ENCODE results near the gene CR2.

CR2 gene

GRCh38 chr1:207414606-207415108 is 39.5 kb upstream of the CR2 start:
- no peak for DNase-seq (ENCODE audit: low read depth, low spot score)
- no peak overlapping the region for H3K4me3 ChIP-seq (ENCODE audit: low read depth, low read length)
- POLR2A ChIA-PET = interaction anchor here (0.6 kb wide), 1 partner anchor 385 kb away, joined by 3 read pairs; no protein-coding TSS in a partner anchor
- CTCF ChIA-PET = interaction anchor here (1.6 kb wide), 1 partner anchor 10 kb away, joined by 8 read pairs; no protein-coding TSS in a partner anchor
- no peak for TF ChIP-seq CTCF (IDR thresholded peaks at IDR 0.05; ENCODE audit: insufficient read depth, low read length, missing control alignments)

- ChIA-PET POLR2A (no interaction called here), CTCF (interaction anchor here (1.0 to 1.3 kb wide), 3 partner anchors 13 to 333 kb away, joined by 3 read pairs; partner anchors contain the start of gene C4BPB)
- DNase-seq (ENCODE audit: low read depth, low spot score) = no peak
- TF ChIP-seq CTCF (IDR thresholded peaks at IDR 0.05; ENCODE audit: insufficient read depth, low read length, missing control alignments) = no peak
- no peak overlapping the region for H3K4me3 ChIP-seq (ENCODE audit: low read depth, low read length)
Observed at GRCh38 chr1:207417076-207417475, 37.1 kb upstream of the CR2 start.

- ChIA-PET POLR2A (no interaction called here), CTCF (interaction anchor here (1.2 kb wide), 1 partner anchor 334 kb away, joined by 3 read pairs; no protein-coding TSS in a partner anchor)
- no peak for DNase-seq (ENCODE audit: low read depth, low spot score)
- no peak for TF ChIP-seq CTCF (IDR thresholded peaks at IDR 0.05; ENCODE audit: insufficient read depth, low read length, missing control alignments)
- H3K4me3 ChIP-seq (ENCODE audit: low read depth, low read length) = no peak overlapping the region
Observed at GRCh38 chr1:207418351-207418750, 35.8 kb upstream of the CR2 start.

- ChIA-PET POLR2A (no interaction called here), CTCF (interaction anchor here (1.5 kb wide), 1 partner anchor 14 kb away, joined by 4 read pairs; no protein-coding TSS in a partner anchor)
- DNase-seq (ENCODE audit: low read depth, low spot score) = no peak
- no peak overlapping the region for H3K4me3 ChIP-seq (ENCODE audit: low read depth, low read length)
- no peak for TF ChIP-seq CTCF (IDR thresholded peaks at IDR 0.05; ENCODE audit: insufficient read depth, low read length, missing control alignments)
Observed at GRCh38 chr1:207420109-207420508, 34.0 kb upstream of the CR2 start.

- CTCF ChIA-PET = no interaction called here
- H3K4me3 ChIP-seq (ENCODE audit: low read depth, low read length) = no peak overlapping the region
- no peak for DNase-seq (ENCODE audit: low read depth, low spot score)
- no peak for TF ChIP-seq CTCF (IDR thresholded peaks at IDR 0.05; ENCODE audit: insufficient read depth, low read length, missing control alignments)
- POLR2A ChIA-PET = no interaction called here
Observed at GRCh38 chr1:207421078-207421477, 33.0 kb upstream of the CR2 start.

GRCh38 chr1:207423560-207424292 is 30.4 kb upstream of the CR2 start:
- CTCF ChIA-PET = interaction anchor here (1.4 kb wide), 1 partner anchor 18 kb away, joined by 4 read pairs; no protein-coding TSS in a partner anchor
- no peak overlapping the region for H3K4me3 ChIP-seq (ENCODE audit: low read depth, low read length)
- no peak for TF ChIP-seq CTCF (IDR thresholded peaks at IDR 0.05; ENCODE audit: insufficient read depth, low read length, missing control alignments)
- DNase-seq (ENCODE audit: low read depth, low spot score) = no peak
- POLR2A ChIA-PET = no interaction called here
